HepG2 (cell line): ENCODE data around the gene ARPC1A. TPM values are rescaled to one million over a fixed set of nuclear protein-coding genes. Genes with fewer than 3 reads are reported as not detected.

Experiments used
- ATAC-seq: fragments of 200-7000 bp; cut with Tn5 transposase; 3 replicates; pipeline ENCODE4 v1.9.1; 2020; ENCODE audit warnings: mild to moderate bottlenecking, moderate library complexity
- BruUV-seq: library from RNA; stranded (reverse); fragments of 400-500 nt; replicated peaks from 2 replicates; lab custom pipeline; 2021; lab: Mats Ljungman, UMichigan
- CTCF ChIA-PET: fragments of 300-600 bp; formaldehyde crosslinking; extraction: SDS; loops from one replicate; lab custom pipeline; 2021; ENCODE audit warnings: low total read pairs, inconsistent platforms, low intra/inter-chr PET ratio; lab: Yijun Ruan, JAX
- POLR2A ChIA-PET: fragments of 350-600 bp; sonication (Branson Sonifier 250); formaldehyde crosslinking; loops from one replicate; lab custom pipeline; 2020; ENCODE audit warnings: antibody characterized with exemption, inconsistent platforms; lab: Yijun Ruan, JAX
- DNase-seq: peaks from one replicate; pipeline ENCODE4 v3.0.0-alpha.2; 2015; ENCODE audit warnings: low spot score
- FAIRE-seq: peaks from 3 replicates; lab custom pipeline; 2011; peaks lifted over from hg19 to GRCh38; lab: Jason Lieb, UNC
- H2AFZ ChIP-seq: one replicate; pipeline ENCODE4 v1.6.1; 2011; ENCODE audit warnings: low read length, inconsistent platforms
- H3K27ac ChIP-seq: fragments of 300-600 bp; 3 replicates; pipeline ENCODE4 v1.8.0; 2011; ENCODE audit warnings: mixed run types, mild to moderate bottlenecking, mixed read lengths, low read length, inconsistent platforms; ENCODE audit not compliant: insufficient read depth; ENCODE audit errors: extremely low read length
- H3K27me3 ChIP-seq, 2 experiments: fragments of 200-600 bp in 1 of 2; 2 replicates in 1 of 2; 3 replicates in 1 of 2; pipeline versions ENCODE4 v1.6.0 to v1.8.0; 2011; ENCODE audit warnings: low read length in 2 of 2, mild to moderate bottlenecking in 2 of 2, moderate library complexity in 2 of 2, inconsistent platforms in 1 of 2; ENCODE audit not compliant: insufficient read depth in 2 of 2, control insufficient read depth in 1 of 2
- H3K36me3 ChIP-seq, 2 experiments: fragments of 200-600 bp in 1 of 2; replicated peaks in 1 of 2; 2 replicates in 1 of 2; 3 replicates in 1 of 2; pipeline versions ENCODE4 v1.5.1 to v1.8.0; 2011; ENCODE audit warnings: low read length in 2 of 2, inconsistent platforms in 1 of 2; ENCODE audit not compliant: insufficient read depth in 2 of 2, control insufficient read depth in 1 of 2
- H3K4me1 ChIP-seq: 2 replicates; pipeline ENCODE4 v1.5.1; 2012; ENCODE audit warnings: low read length, inconsistent platforms; ENCODE audit not compliant: insufficient read depth
- H3K4me2 ChIP-seq: 2 replicates; pipeline ENCODE4 v1.6.0; 2011; ENCODE audit warnings: low read depth, low read length, inconsistent platforms
- H3K4me3 ChIP-seq, 3 experiments: fragments of 200-600 bp in 1 of 3; sonication (generic), shearing (Covaris generic) in 1 of 3; replicated peaks in 1 of 3; 2 replicates each; pipeline ENCODE4 v1.5.1; 2011 to 2016; ENCODE audit warnings: low read length in 3 of 3, inconsistent platforms in 2 of 3, low read depth in 2 of 3, mild to moderate bottlenecking in 2 of 3, control low read depth in 1 of 3, mixed read lengths in 1 of 3; ENCODE audit not compliant: insufficient read depth in 1 of 3
- H3K79me2 ChIP-seq: one replicate; pipeline ENCODE4 v1.6.1; 2011; ENCODE audit warnings: low read length, inconsistent platforms; ENCODE audit not compliant: insufficient read depth
- H3K9ac ChIP-seq: 2 replicates; pipeline ENCODE4 v1.6.0; 2011; ENCODE audit warnings: mild to moderate bottlenecking, low read depth, low read length, inconsistent platforms; ENCODE audit not compliant: insufficient read depth
- H3K9me3 ChIP-seq: 2 replicates; pipeline ENCODE4 v1.5.1; 2012; ENCODE audit warnings: mild to moderate bottlenecking, low read length
- H4K20me1 ChIP-seq: 2 replicates; pipeline ENCODE4 v1.6.0; 2011; ENCODE audit warnings: inconsistent platforms, mild to moderate bottlenecking, low read length, moderate library complexity; ENCODE audit not compliant: insufficient read depth
- AGO2 ChIP-seq: fragments of 200-400 bp; formaldehyde crosslinking; optimal IDR thresholded peaks from 2 replicates; pipeline ENCODE3; 2017; ENCODE audit warnings: mild to moderate bottlenecking, low read depth, low read length, moderate library complexity
- CTCF ChIP-seq: sonication (generic); formaldehyde crosslinking; IDR thresholded peaks from 2 replicates; pipeline ENCODE4 v1.5.0; 2020; ENCODE audit warnings: mild to moderate bottlenecking, missing genetic modification reagents, moderate library complexity
- HNRNPL ChIP-seq: fragments of 200-400 bp; formaldehyde crosslinking; IDR thresholded peaks from 2 replicates; pipeline ENCODE4 v1.6.1; 2017; ENCODE audit warnings: mild to moderate bottlenecking, low read depth, low read length
- MED1 ChIP-seq: sonication (generic); formaldehyde crosslinking; IDR thresholded peaks from 2 replicates; pipeline ENCODE4 v1.4.0; 2020; ENCODE audit warnings: missing genetic modification reagents
- NFYB ChIP-seq: sonication (generic); formaldehyde crosslinking; IDR thresholded peaks from 2 replicates; pipeline ENCODE4 v1.4.0; 2020; ENCODE audit warnings: missing genetic modification reagents
- RBM22 ChIP-seq: fragments of 200-400 bp; formaldehyde crosslinking; optimal IDR thresholded peaks from 2 replicates; pipeline ENCODE3; 2017; ENCODE audit warnings: mild to moderate bottlenecking, low read length, moderate library complexity
- RNF2 ChIP-seq: fragments of 450-650 bp; conservative IDR thresholded peaks from 2 replicates; pipeline ENCODE4 v1.6.1; 2016; ENCODE audit warnings: low read depth
- STAG1 ChIP-seq: sonication (generic); formaldehyde crosslinking; IDR thresholded peaks from 2 replicates; pipeline ENCODE4 v1.4.0; 2020; ENCODE audit warnings: missing genetic modification reagents
- TERF1 ChIP-seq: sonication (generic); formaldehyde crosslinking; IDR thresholded peaks from 2 replicates; pipeline ENCODE4 v1.8.0; 2022; ENCODE audit warnings: mild to moderate bottlenecking, missing genetic modification reagents, moderate library complexity
- ZNF253 ChIP-seq: sonication (generic); formaldehyde crosslinking; IDR thresholded peaks from 2 replicates; pipeline ENCODE4 v1.8.0; 2022; ENCODE audit warnings: mild to moderate bottlenecking, missing genetic modification reagents, borderline replicate concordance
- ZNF574 ChIP-seq: sonication (generic); formaldehyde crosslinking; IDR thresholded peaks from 2 replicates; pipeline ENCODE4 v1.4.0; 2020; ENCODE audit warnings: missing genetic modification reagents
- ZNF652 ChIP-seq: IDR thresholded peaks from 2 replicates; pipeline ENCODE4 v1.6.1; 2016; ENCODE audit warnings: low read depth, borderline replicate concordance
- ZNF703 ChIP-seq: sonication (generic); formaldehyde crosslinking; IDR thresholded peaks from 2 replicates; pipeline ENCODE4 v1.5.1; 2020; ENCODE audit warnings: missing genetic modification reagents, mild to moderate bottlenecking, moderate library complexity, borderline replicate concordance
- WGBS: methylation state at CpG from one replicate; pipeline ENCODE4 v1.1.6; 2017; ENCODE audit warnings: low lambda C conversion rate; 5-methylcytosine and 5-hydroxymethylcytosine counted together
- in situ Hi-C: cut with HindIII; loops from 2 replicates; pipeline ENCODE4 v1.10.0; 2017; ENCODE audit warnings: low pct_unique_long_range_greater_than_20kb; ENCODE audit not compliant: extremely low pct_ligation_motif_present
- intact Hi-C: fragments of 100-400 bp; cut with micrococcal nuclease; formaldehyde crosslinking; loops from one replicate; pipeline ENCODE4 v1.10.0; 2022; ENCODE audit not compliant: unreplicated experiment
- polyA plus RNA-seq, 8 experiments: library from polyadenylated mRNA; depleted of rRNA in 3 of 8; stranded (reverse) in 7 of 8; unstranded in 1 of 8; fragments of >200 nt; fragmentation: Illumina TruSeq in 4 of 8; extraction: Trizol in 4 of 8; gene quantifications; 2 replicates each; pipeline versions ENCODE4 v1.2.1 to v1.2.3, GENCODE V29; 2011 to 2016; ENCODE audit warnings: low read depth in 4 of 8, missing spikeins in 1 of 8, mixed read lengths in 1 of 8; ENCODE audit not compliant: insufficient read depth in 1 of 8
- total RNA-seq, 5 experiments: library from RNA; depleted of rRNA; stranded (reverse); fragments of >200 nt; fragmentation: Illumina TruSeq; extraction: Trizol; gene quantifications; 2 replicates each; pipeline ENCODE4 v1.2.3, GENCODE V29; 2016; ENCODE audit warnings: low read depth in 1 of 5

Gene ARPC1A
- total and polyA plus RNA-seq, 2 of the 13 experiments (the other 11 are each of a cell fraction or from before 2014, with no cell fraction given), result 44.3 to 88.5 TPM

GRCh38 chr7:99394188-99394502, 68.4 kb downstream of the ARPC1A start:
- no peaks in the 10 kb centered on the region for H4K20me1 ChIP-seq
- no peaks in the 10 kb centered on the region for H3K4me1 ChIP-seq
- H3K9me3 ChIP-seq, result no peaks in the 10 kb centered on the region
- CTCF ChIA-PET, result no interaction called here
- 100% methylated on average over 1 of the region's 4 CpGs for WGBS
- FAIRE-seq, result no peak
- BruUV-seq, result no TSS peak
- H3K27me3 ChIP-seq, result no peaks in the 10 kb centered on the region
- intact Hi-C loops, result no loop called here
- H3K4me2 ChIP-seq, result no peak overlapping the region
- H3K36me3 ChIP-seq, result peaks cover 24 to 78% of the 10 kb centered on the region in 2 experiments
- H3K79me2 ChIP-seq, result no peaks in the 10 kb centered on the region
- no peak overlapping the region for H3K27ac ChIP-seq
- TF ChIP-seq TERF1 (CRISPR knock-in tag) (no peak), RNF2 (no peak), ZNF652 (no peak), AGO2 (peak; percentile 23), ZNF253 (CRISPR knock-in tag) (no peak), NFYB (CRISPR knock-in tag) (no peak)
- in situ Hi-C loops, result no loop called here
- POLR2A ChIA-PET, result no interaction called here
- ATAC-seq, result no peak
- no peak overlapping the region for H3K4me3 ChIP-seq
- no peak overlapping the region for H3K9ac ChIP-seq
- DNase-seq, result no peak
- H2AFZ ChIP-seq, result no peak overlapping the region

GRCh38 chr7:99395616-99396327, 70.1 kb downstream of the ARPC1A start:
- no peaks in the 10 kb centered on the region for H3K9me3 ChIP-seq
- ChIA-PET POLR2A (interaction anchor here (1.9 kb wide), 1 partner anchor 13 kb away, joined by 7 read pairs; the partner anchor contains the start of genes BUD31 and PDAP1), CTCF (no interaction called here)
- no peak overlapping the region for H3K4me2 ChIP-seq
- H3K79me2 ChIP-seq, result no peaks in the 10 kb centered on the region
- 96% methylated on average over 12 of the region's 14 CpGs for WGBS
- H3K27ac ChIP-seq, result no peak overlapping the region
- DNase-seq (no peak), FAIRE-seq (no peak), ATAC-seq (peak; percentile 47)
- in situ Hi-C loops, result no loop called here
- BruUV-seq, result TSS peak; percentile 74
- peaks cover 35 to 83% of the 10 kb centered on the region in 2 experiments for H3K36me3 ChIP-seq
- no peak overlapping the region for H3K4me3 ChIP-seq
- H3K27me3 ChIP-seq, result no peaks in the 10 kb centered on the region
- intact Hi-C loops, result no loop called here
- H3K4me1 ChIP-seq, result no peaks in the 10 kb centered on the region
- H3K9ac ChIP-seq, result no peak overlapping the region
- TF ChIP-seq ZNF574 (CRISPR knock-in tag), result no peak
- 0 out of 2 replicates have a peak, but pooled peaks have one; percentile 36 for TF ChIP-seq HNRNPL
- TF ChIP-seq MED1, result no peak
- peak; percentile 25 for TF ChIP-seq CTCF (CRISPR knock-in tag)
- TF ChIP-seq AGO2, result peak; percentile 46
- TF ChIP-seq RBM22, result peak; percentile 74
- TF ChIP-seq ZNF703 (CRISPR knock-in tag), result no peak
- 0 out of 2 replicates have a peak, but pooled peaks have one; percentile 13 for TF ChIP-seq STAG1 (CRISPR knock-in tag)
- TF ChIP-seq, all 625 proteins: peak for 5
- Histone ChIP-seq H2AFZ (no peak overlapping the region), H4K20me1 (no peaks in the 10 kb centered on the region)
